GM21515 (cell line): Measurements from ENCODE around the gene NCAPH2.
A peak's percentile ranks its signal among the peaks of the same experiment; 100 is the strongest.

Experiments used
- ATAC-seq: cut with Tn5 transposase; IDR thresholded peaks from one replicate; pipeline ENCODE4 v1.9.1; 2021; ENCODE audit not compliant: unreplicated experiment

The NCAPH2 gene

DNA sequence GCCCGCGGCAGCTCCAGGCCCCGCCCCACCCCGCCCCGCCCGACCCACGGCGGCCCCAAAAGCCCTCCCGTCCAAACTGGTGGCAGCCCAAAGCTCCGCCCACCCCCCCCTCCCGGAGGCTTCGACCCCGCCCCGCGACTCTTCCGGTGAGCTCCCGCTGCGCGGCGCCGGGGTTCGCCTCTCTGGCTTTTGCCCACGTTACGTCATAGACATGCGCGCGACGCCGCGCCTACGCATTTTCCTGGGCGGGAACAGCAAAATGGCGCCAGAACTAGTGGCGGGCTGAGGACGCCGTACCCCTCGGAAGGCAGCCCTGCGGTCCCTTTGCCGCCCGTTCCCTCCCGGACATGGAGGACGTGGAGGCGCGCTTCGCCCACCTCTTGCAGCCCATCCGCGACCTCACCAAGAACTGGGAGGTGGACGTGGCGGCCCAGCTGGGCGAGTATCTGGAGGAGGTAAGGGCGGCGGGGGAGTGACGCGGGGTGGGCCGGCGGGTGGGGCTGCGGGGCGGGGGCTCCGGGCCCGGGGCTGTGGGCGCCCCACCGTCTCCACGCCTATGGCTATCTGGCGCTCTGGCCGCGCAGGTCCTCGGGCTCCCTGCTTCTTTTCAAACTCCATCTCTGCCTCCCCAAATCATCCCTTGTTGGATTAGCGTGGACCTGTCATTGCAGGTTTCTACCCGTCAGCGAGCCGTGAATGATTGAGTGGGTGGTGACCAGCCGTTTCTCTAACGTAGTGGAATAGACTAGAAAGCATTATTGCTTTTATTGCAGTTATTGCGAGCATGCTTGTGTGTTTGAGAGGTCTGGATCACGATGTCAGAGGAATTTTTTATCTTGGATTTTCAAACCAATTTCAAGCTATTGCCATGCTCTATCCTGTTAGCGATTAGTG lies at the start of gene NCAPH2:
NCAPH2 (plus strand) TSS at position 234 of the 894 bp plus-strand sequence; CDS start at position 348, 114 bp downstream.
- peak; percentile 55 for ATAC-seq

DNA sequence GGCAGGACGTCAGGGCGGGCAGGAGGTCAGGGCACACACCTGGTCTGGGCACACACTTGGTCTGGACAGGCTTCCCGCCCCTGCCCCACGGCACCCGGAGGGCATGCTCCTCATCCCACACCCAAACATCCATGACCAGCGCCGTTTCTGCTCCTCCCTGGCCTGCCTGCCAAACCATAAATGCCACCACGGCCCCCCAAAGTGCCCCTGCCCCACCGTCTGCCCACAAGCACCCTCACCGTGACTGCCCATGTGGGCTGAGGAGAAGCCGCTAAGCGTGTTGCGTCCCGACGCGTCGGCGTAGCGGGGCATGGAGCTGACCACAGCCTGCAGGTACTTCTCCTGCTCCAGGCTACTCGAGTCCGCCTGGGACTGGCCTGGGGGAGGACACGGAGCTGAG lies 49.0 kb upstream of the NCAPH2 start:
- no peak for ATAC-seq

DNA sequence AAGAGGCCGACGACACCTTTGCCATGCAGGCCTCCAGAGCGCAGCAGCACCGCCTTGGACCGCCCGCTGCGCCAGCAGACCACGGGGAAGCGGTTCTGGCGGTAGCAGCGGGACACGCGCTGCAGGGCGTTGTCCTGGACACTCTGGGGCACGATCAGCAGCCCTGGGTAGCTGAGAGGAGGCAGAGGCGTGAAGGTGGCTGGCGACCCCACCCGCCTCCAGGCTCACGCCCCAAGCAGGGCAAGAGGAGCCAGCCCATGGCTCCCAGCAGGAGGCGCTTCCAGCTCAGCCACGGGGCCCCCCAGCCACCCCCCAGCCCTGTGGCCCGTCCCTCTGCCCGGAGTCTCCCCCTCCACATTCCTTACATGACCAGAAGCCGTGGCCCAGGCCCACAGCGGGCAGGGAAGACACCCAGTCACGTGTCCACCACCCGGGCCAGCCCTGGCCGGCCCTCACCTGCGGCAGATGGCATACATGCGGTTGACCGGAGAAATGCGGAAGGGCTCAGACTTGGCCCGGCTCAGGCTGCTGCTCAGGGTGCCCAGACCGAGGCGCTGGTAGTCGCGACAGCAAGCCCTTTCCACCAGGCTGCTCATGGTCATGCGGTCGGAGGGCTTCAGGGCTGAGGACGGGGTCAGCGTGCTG lies 48.4 kb upstream of the NCAPH2 start:
- no peak for ATAC-seq

DNA sequence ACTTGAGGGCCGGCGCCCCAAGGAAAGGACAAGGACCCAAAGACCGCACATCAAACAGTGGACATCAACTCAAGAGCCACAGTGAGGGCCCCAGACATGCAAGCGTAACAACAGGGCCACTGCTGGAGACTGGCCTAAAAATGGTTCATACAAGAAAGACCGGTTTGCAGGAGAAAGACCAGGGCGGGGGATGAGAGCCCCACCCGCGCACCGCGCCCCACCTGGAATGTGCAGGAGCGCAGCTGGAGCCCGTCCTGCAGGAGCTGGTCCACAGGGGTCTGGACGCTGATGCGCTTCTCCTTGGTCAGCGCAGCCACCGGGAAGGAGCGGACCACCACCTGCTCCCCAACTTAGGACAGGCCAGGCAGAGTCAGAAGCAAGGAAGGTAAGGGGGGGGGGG lies 47.1 kb upstream of the NCAPH2 start:
- no peak for ATAC-seq

DNA sequence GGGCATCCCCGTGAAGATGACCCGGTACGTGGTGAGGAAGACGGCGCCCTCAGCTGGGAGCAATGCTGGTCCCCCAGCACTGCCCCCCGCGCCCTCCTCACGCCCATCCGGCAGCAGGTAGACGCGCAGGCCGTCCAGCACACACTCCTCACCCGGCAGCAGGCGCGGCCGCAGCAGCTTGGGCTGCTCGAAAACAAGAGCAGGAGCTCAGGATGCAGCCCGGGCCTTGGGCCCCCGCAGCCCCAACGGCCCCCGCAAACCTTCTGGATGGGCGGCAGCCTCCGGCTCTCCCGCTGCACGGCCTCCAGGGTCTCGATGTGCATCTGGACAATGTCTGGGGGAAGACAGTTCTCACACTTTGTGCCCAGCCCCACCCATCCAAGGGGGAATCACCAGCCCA lies 46.5 kb upstream of the NCAPH2 start:
- ATAC-seq: no peak

DNA sequence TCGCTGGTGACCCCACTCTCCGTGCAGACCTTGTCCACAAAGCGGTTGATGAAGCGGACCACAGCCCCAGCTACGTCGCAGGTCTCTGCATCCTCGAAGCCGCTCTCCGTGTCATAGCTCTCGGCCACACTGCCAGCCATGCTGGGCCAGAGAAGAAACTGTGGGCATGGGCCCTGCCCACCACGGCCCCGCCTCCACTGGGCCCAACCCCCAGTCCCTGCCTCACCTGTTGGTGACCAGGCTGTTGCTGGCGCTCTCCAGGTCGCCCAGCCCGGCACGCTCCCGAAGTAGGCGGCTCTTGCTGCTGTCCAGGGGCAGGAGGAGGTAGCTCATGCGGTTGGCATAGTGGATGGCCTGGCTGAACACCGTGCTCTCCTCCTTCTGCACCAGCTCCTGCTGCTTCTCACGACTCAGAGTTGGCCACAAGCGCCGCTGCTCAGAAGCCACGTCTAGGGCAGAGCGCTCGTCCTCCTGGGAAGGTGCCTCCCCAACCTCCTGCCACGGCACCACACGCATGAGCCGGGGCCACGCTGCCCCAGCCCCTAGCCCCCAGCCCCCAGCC lies 46.0 kb upstream of the NCAPH2 start:
- ATAC-seq: no peak

DNA sequence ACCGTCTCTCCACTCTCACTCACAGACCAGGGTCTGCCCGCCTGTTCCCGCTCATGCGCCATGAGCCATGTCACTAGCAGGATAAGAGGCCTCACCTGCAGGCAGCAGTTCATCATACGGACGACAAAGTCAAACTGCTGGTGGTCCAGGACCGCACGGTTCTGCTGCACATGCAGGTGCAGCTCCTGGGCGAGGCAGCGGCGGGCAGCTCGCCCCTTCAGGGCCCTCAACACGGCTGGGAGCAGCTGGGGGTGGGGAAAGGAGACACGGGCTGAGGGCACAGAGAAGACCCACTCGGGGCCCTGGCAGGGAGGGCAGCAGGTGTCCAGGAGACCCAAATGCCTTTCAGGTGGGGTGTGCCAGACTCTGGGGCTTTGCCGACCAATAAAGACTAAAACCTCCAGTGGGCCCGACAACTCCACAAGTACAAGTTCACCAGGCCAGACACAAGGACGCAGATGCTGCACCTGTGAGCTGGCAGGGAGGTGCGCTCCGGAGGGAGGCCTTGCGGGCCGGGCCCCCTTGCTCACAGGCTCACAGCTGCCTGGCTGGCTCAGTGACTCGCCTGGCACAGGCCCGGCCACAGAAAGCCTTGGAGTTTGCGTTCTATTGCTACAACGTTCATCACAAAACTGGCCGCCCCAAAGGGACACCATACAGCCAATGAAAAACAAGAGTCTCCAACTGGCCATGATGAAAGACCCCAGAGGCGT lies 44.7 kb upstream of the NCAPH2 start:
- no peak for ATAC-seq

DNA sequence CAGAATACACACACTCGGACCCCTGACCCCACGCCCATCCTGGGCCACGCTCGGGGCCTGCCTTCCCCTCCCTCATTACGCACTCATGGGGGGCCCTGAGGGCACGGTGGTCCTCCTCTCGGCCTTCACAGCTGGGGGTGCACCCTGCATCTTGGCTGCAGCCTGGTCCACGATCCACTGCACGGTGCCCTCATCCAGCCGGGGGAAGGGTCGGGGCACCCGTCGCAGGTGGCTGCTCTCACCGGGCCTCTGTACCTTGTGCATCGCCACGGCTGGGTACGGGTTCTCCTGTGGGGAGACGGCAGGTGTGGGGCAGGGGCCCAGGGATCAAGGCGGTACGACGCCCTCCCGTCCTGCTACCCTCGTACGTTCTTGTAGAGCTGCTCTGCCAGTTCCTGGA lies 43.6 kb upstream of the NCAPH2 start:
- ATAC-seq: no peak

DNA sequence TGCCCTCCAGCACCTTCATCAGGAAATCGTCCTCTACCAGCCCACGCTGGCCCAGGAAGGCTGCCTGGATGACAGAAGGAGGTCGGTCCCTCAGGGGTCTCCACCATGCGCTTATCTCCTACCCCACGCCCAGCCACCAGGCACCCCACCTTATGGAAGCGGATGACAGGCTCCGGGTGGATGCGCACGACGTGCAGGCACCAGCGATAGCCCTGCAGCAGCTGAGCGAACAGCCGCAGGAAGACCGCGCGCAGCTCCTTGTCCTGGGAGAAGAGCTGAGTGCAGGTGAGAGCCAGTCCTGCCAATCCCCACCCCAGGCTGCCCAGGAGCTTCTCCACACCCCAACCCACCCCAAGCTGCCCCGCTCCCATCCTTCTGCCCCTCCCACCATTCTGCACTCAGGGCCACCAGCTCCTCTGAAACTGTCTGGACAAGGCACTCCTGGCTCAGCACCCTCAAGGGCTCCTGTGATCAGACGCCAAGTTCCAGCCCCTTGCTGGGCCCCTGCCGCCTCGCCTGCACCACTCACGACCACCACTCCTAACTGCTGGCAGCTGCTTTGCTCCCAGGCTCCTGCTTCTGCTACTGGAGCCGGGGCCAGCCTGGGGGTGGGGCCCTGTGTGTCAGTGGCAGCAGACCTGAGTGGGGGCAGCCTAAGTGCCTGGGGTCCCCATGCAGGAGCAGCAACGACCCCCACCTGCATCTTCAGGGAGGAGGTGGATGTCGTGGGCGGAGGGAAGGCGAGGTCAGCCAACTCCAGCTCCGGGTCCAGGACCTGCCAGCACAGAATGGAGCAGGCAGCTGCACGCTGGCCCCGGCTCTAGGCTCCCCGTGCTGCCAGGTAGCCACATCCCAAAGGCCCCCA lies 42.7 kb upstream of the NCAPH2 start:
- ATAC-seq: no peak

DNA sequence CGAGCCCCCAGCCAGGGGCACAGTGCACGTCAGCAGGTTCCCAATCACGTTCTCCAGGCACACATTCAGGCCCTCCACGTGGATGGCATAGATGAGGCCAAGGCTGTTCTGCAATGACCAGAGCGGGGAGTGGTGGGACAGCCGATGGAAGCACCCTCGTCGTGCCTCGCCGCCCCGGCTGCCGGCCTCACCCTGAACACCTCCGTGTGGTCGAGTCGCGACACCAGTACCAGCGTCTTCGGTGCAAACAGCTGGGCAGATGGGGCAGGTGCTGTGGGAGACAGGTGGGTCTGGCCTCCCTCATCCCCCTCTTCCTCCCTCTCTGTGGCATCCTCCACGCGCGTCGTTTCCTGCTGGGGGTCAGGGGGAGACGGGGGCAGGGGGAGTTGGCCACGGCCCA lies 40.7 kb upstream of the NCAPH2 start:
- ATAC-seq: no peak

DNA sequence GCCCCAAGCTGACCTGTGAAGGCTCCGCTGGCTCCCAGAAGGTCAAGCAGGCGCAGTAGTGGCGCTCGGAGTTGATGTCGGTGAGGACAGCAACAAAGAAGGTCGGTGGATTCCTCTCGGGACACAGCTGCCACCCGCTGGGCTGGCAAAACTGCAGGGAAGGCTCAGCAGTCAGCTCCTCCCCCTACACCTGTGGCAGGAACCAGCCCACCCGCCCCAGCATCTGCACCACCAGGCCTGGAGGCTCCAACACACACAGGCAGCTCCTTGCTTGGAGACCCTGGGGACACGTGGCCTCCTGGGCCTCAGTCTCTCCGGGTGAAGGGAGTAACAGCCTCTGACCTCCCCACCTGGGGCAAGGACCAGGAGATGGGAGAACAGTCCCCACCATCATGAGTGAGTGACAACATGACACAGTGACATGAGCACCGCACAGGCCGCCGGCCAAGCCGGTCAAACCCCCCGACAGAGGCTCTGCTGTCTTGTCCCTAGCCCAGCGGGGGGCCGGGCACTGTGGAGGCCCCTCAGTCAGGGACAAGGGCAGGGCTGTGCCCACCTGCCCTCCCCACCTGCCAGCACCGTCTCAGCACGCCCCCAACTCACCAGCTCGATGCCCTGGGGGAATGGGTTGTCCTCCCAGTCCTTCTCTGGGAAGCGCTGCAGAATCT lies 40.1 kb upstream of the NCAPH2 start:
- no peak for ATAC-seq

DNA sequence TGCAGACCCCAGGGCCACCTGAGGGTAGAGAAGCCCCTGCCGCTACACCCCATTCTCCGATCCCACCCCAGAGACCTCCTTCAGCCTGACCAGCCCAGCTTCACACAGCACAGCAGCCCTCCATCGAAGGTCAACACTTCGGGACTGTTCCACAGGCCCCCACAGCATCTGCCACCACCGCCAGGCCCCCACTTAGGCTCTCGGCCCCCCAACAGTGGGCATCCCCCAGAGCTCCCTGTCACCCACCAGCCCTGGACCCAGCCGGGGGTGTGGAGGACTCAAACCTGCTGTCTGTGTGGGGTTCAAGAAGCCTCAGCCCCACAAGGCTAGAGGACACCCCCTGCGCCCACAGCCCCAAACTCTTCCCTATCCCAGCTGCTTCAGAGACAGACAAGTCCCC lies 39.4 kb upstream of the NCAPH2 start:
- no peak for ATAC-seq

DNA sequence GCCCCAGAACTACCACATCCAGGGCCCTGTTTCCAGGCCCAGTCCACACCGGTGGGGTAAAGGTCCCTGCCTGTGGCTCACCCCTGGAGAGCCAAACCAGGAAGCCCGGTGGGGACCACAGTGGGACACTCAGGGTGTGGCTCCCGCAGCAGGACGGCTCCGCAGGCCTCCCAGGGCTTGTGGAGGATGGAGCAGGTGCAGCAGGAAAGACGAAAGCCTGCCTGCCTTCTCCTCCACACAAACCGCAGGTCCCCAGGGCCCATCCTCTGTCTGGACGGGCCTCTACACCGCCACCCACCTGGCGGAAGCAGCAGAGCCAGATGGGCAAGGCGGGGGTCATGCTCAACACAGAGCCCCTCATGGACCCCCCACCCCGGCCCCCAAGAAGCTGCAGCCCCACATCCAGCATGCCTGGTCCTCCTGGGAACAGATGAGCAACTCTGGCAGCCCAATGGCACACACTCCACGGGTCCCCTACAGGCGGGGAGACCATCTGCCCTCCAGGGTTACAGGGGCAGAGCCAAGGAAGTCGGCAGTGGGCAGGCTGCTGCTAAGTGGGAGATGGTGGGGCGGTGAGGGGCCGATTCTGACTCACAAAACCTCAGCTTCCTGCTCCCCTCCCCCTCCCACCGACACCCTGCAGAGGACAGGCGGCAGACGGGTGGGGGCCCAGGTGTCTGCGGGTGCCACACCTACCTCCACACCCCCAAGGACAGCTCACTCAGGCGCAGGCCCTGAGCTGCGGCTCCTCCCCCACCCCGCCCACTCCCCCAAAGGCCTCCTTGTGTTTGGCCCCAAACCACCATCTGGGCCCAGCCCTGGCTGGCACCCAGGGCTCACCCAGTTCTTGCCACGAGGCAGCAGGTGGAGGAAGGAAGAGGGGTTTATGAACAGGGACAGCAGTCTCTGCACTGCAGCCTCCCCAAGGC lies 38.4 kb upstream of the NCAPH2 start:
- ATAC-seq: peak; percentile 50

DNA sequence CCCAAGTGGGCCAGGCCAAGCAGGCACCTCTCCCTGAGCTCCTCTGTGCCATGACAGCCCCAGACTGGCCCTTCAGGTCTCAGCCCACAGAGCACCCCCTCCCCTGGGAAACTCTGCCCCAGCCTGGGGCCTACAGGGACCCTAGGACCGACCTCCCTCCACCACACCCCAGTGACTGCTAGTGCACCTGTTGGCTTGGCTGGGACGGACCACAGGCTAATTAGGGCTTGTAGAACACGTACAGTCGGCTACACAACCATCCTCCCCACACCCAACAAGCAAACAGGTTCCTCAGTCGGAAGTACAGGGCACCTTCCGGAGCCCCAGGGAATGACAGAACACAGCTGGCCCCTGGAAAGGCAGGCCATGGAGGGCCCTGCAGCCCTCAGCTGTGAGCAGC lies 37.5 kb upstream of the NCAPH2 start:
- ATAC-seq: no peak

DNA sequence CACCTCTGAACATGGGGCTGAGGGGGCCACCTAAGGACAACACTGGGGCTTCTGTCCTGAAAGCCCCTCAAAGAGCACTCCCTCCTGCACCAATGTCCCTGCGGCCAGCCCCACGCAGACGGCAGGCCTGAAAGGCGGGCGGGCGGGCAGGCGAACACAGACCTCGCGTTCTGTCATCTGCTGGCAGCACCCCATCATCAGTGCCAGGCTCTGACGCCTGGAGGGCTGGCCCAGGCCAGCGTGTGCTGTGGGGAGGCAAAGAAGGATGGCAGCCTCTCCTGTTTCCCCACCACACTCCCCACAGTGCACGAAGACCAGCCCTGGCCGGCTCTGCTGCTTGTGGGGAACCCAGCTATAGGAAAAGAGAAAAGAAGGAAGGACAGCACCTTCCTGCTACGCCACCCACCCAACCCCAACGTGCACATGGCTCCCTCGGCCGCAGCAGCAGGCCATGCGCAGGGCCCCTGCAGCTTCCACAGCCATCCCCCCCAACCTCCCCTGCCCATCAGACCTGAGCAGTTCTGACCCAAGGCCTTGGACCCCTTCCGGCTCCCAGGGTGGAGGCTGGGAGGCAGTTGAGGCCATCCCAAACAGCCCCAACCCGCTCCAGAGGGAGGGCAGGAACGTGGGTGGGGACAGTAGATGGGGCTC lies 36.7 kb upstream of the NCAPH2 start:
- ATAC-seq: no peak

DNA sequence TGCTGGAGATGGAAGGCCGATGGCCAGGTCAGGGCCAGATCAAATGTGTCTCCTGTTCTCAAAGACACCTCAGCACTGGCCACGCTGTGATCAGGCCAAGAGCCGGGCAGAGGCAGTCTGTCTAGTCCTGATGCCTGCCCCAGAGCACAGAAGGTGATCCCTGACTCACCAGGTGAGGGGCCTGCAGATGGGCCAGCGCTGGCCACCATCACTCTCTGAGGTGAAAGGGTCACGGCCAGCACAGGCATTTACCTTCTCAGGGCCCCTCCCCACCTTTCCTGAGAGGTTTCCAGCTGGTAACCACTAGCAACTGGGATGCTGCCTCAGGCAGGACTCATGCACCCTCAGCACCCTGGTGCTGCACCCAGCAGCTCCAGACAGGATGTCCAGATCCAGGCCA lies 36.1 kb upstream of the NCAPH2 start:
- ATAC-seq: no peak

DNA sequence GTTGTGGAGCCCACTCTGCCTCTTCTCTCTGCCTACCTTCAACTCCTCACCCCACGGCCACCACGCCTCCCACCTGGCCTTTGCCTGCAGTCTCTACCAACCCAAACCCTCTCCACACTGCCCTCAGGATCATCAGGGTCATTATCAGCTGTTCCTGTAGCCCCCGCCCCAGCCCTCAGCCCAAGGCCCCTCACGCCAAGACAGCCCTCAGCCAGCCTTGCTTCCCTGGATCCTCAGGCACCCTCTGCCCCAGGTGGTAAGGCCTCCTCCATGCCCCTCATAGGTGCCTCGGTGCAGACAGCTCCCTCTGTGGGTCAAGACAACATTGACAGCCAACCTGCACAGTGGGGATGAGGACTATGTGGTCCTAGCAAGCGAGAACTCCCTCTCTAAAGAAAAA lies 34.9 kb upstream of the NCAPH2 start:
- ATAC-seq: no peak

DNA sequence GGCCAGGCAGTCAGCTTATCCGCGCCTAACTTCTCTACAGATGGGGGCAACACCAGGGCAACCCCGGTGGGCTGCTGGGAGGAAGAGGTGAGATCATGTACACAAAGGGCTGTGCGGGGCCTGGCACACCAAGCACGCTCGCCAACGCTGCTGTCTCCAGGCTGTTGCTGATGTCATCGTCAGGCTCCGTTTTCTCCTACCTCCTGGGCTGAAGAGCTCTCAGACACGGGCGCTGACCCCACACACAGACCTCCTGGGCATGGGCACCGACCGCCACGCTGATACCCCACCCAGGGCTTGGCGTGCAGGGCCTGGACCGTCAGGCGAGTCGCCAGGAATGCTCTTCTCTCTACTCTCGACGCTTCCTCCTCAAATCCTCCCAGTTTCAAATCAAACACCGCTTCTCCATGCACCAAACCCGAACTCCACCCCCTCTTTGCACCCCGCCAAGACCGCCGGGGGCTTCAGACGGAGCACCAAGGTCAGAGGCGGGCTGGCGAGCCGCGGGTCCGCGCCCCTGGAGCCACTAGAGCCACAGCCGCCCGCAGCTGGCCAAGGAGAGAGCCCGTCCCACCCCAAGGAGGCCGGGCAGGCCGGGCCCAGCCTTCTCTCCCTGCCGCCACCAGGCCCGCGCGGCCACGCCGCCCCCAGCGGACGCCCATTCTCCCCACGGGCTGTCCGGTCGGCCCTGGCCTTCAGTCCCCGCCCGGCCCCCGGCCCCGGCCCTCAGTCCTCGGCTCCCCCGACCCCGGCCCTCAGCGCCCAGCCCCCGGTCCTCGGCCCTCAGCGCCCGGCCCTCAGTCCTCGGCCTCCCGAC lies 34.0 kb upstream of the NCAPH2 start:
- ATAC-seq: no peak
